Raji (cell line): ENCODE measurements around the gene HPSE.

Source experiments
- POLR2A ChIP-seq: IDR thresholded peaks from 2 replicates; pipeline ENCODE4 v1.6.1; 2011; ENCODE audit warnings: low read depth, low read length, control low read depth; ENCODE audit not compliant: insufficient read depth

HPSE gene

GRCh38 chr4:83334425-83335241, at the start of gene HPSE:
Gene HPSE, minus strand, starts transcription at chr4:83334848. Its CDS starts 66 bp downstream, at chr4:83334782.
- no peak for TF ChIP-seq POLR2A

GRCh38 chr4:83382850-83383249, 48.2 kb upstream of the HPSE start:
- no peak for TF ChIP-seq POLR2A

- TF ChIP-seq POLR2A = no peak
Measured at GRCh38 chr4:83381173-83381572, 46.5 kb upstream of the HPSE start.

GRCh38 chr4:83378419-83378818, 43.8 kb upstream of the HPSE start:
- TF ChIP-seq POLR2A = no peak

GRCh38 chr4:83372931-83373330, 38.3 kb upstream of the HPSE start:
- no peak for TF ChIP-seq POLR2A

- TF ChIP-seq POLR2A = no peak
Measured at GRCh38 chr4:83371936-83372335, 37.3 kb upstream of the HPSE start.

- TF ChIP-seq POLR2A = no peak
Measured at GRCh38 chr4:83371235-83371634, 36.6 kb upstream of the HPSE start.

- no peak for TF ChIP-seq POLR2A
Measured at GRCh38 chr4:83370640-83370906, 35.9 kb upstream of the HPSE start.

- no peak for TF ChIP-seq POLR2A
Measured at GRCh38 chr4:83369831-83370639, 35.4 kb upstream of the HPSE start.

GRCh38 chr4:83364312-83364711, 29.7 kb upstream of the HPSE start:
- no peak for TF ChIP-seq POLR2A

- no peak for TF ChIP-seq POLR2A
Measured at GRCh38 chr4:83362492-83363329, 28.1 kb upstream of the HPSE start.

- no peak for TF ChIP-seq POLR2A
Measured at GRCh38 chr4:83361416-83362103, 26.9 kb upstream of the HPSE start.

GRCh38 chr4:83360018-83360417, 25.4 kb upstream of the HPSE start:
- no peak for TF ChIP-seq POLR2A

GRCh38 chr4:83358410-83358809, 23.8 kb upstream of the HPSE start:
- no peak for TF ChIP-seq POLR2A
